Measurements from ENCODE around the gene DAD1. TPM values are rescaled to one million over a fixed set of nuclear protein-coding genes. Genes with fewer than 3 reads are reported as not detected.
A peak's percentile ranks its signal among the peaks of the same experiment; 100 is the strongest.
"Not testable (repeated sequence)": the region's sequence is repeated elsewhere in the genome, so short reads cannot be mapped to it uniquely, and the experiment has no call there.

Gene DAD1
- total RNA-seq, 2 experiments from 2014 or later: 265 to 302 TPM

- CTCF ChIA-PET: interaction anchor here (0.7 to 3.8 kb wide), 8 partner anchors 8 to 628 kb away, joined by 3 to 18 read pairs (median 8); no protein-coding TSS in a partner anchor
- POLR2A ChIA-PET: interaction anchor here (1.1 to 1.9 kb wide), 6 partner anchors 9 to 40 kb away, joined by 3 to 13 read pairs (median 6); no protein-coding TSS in a partner anchor
- Mint-ChIP-seq H3K27ac (peak overlapping the region; percentile 99), H3K4me1 (peaks cover 95% of the 10 kb centered on the region), H3K9me3 (ENCODE audit: low read depth) (no peaks in the 10 kb centered on the region), H3K4me3 (peak overlapping the region; percentile 84), H3K27me3 (no peaks in the 10 kb centered on the region), H3K36me3 (ENCODE audit: low read depth) (peaks cover 96% of the 10 kb centered on the region)
- ATAC-seq (no peak), DNase-seq (no peak)
- intact Hi-C loops (cut with DNase I, micrococcal nuclease): loop anchor here in 1 of 2 experiments (1.0 kb wide), 1 partner anchor 9 kb away; no protein-coding TSS in a partner anchor
These were observed 42.3 kb downstream of the DAD1 start for GRCh38 chr14:22546722-22547071.

GRCh38 chr14:22545842-22546721, 42.9 kb downstream of the DAD1 start:
- peak overlapping the region; percentile 84 for H3K4me3 Mint-ChIP-seq
- H3K27ac Mint-ChIP-seq: peak overlapping the region; percentile 99
- ChIA-PET POLR2A (interaction anchor here (0.6 to 1.9 kb wide), 6 partner anchors 9 to 369 kb away, joined by 3 to 13 read pairs (median 6); no protein-coding TSS in a partner anchor), CTCF (interaction anchor here (0.7 to 3.8 kb wide), 11 partner anchors 8 to 629 kb away, joined by 3 to 18 read pairs (median 7); no protein-coding TSS in a partner anchor)
- H3K9me3 Mint-ChIP-seq (ENCODE audit: low read depth): no peaks in the 10 kb centered on the region
- H3K36me3 Mint-ChIP-seq (ENCODE audit: low read depth): peaks cover 96% of the 10 kb centered on the region
- intact Hi-C loops (cut with DNase I, micrococcal nuclease): loop anchor here in 1 of 2 experiments (1.0 kb wide), 1 partner anchor 9 kb away; no protein-coding TSS in a partner anchor
- no peak for ATAC-seq
- DNase-seq: peak; percentile 63
- no peaks in the 10 kb centered on the region for H3K27me3 Mint-ChIP-seq
- H3K4me1 Mint-ChIP-seq: peaks cover 95% of the 10 kb centered on the region

GRCh38 chr14:22544881-22545420, 44.1 kb downstream of the DAD1 start:
- peaks cover 95% of the 10 kb centered on the region for H3K4me1 Mint-ChIP-seq
- H3K36me3 Mint-ChIP-seq (ENCODE audit: low read depth): peaks cover 96% of the 10 kb centered on the region
- intact Hi-C loops (cut with DNase I, micrococcal nuclease): no loop called here
- ChIA-PET POLR2A (interaction anchor here (1.1 to 1.4 kb wide), 2 partner anchors 9 to 11 kb away, joined by 3 to 4 read pairs; no protein-coding TSS in a partner anchor), CTCF (interaction anchor here (0.7 to 3.8 kb wide), 9 partner anchors 7 to 811 kb away, joined by 3 to 18 read pairs (median 6); no protein-coding TSS in a partner anchor)
- no peaks in the 10 kb centered on the region for H3K9me3 Mint-ChIP-seq (ENCODE audit: low read depth)
- H3K27me3 Mint-ChIP-seq: no peaks in the 10 kb centered on the region
- ATAC-seq: no peak
- H3K27ac Mint-ChIP-seq: peak overlapping the region; percentile 99
- peak; percentile 30 for DNase-seq
- H3K4me3 Mint-ChIP-seq: peak overlapping the region; percentile 84

GRCh38 chr14:22544406-22544805, 44.6 kb downstream of the DAD1 start:
- Mint-ChIP-seq H3K27me3 (no peaks in the 10 kb centered on the region), H3K36me3 (ENCODE audit: low read depth) (peaks cover 96% of the 10 kb centered on the region), H3K27ac (peak overlapping the region; percentile 99), H3K4me3 (peak overlapping the region; percentile 84), H3K9me3 (ENCODE audit: low read depth) (no peaks in the 10 kb centered on the region), H3K4me1 (peaks cover 95% of the 10 kb centered on the region)
- DNase-seq (no peak), ATAC-seq (no peak)
- ChIA-PET POLR2A (no interaction called here), CTCF (interaction anchor here (0.7 to 2.6 kb wide), 6 partner anchors 11 to 810 kb away, joined by 3 to 17 read pairs (median 5); no protein-coding TSS in a partner anchor)
- intact Hi-C loops (cut with DNase I, micrococcal nuclease): no loop called here

- CTCF ChIA-PET: interaction anchor here (2.7 kb wide), 1 partner anchor 11 kb away, joined by 16 read pairs; no protein-coding TSS in a partner anchor
- peak overlapping the region; percentile 84 for H3K4me3 Mint-ChIP-seq
- H3K36me3 Mint-ChIP-seq (ENCODE audit: low read depth): peaks cover 96% of the 10 kb centered on the region
- ATAC-seq: peak; percentile 9
- H3K27me3 Mint-ChIP-seq; H3K9me3 Mint-ChIP-seq (ENCODE audit: low read depth); intact Hi-C loops (cut with DNase I, micrococcal nuclease); POLR2A ChIA-PET: not testable (repeated sequence)
- H3K4me1 Mint-ChIP-seq: peaks cover 95% of the 10 kb centered on the region
- peak overlapping the region; percentile 99 for H3K27ac Mint-ChIP-seq
- peak; percentile 54 for DNase-seq
These were observed 45.3 kb downstream of the DAD1 start for GRCh38 chr14:22543570-22544357.

- H3K36me3 Mint-ChIP-seq (ENCODE audit: low read depth): peaks cover 98% of the 10 kb centered on the region
- intact Hi-C loops (cut with DNase I, micrococcal nuclease): no loop called here
These were observed 46.7 kb downstream of the DAD1 start for GRCh38 chr14:22542360-22542759.

GRCh38 chr14:22541721-22542120, 47.3 kb downstream of the DAD1 start:
- ChIA-PET CTCF (interaction anchor here (0.6 to 3.7 kb wide), 14 partner anchors 9 to 1692 kb away, joined by 3 to 23 read pairs (median 4); no protein-coding TSS in a partner anchor), POLR2A (interaction anchor here (0.6 to 2.5 kb wide), 6 partner anchors 11 to 689 kb away, joined by 3 to 12 read pairs (median 3); no protein-coding TSS in a partner anchor)
- DNase-seq (peak; percentile 25), ATAC-seq (no peak)
- peak overlapping the region; percentile 84 for H3K4me3 Mint-ChIP-seq
- H3K4me1 Mint-ChIP-seq: peaks cover 97% of the 10 kb centered on the region
- H3K27me3 Mint-ChIP-seq: no peaks in the 10 kb centered on the region
- intact Hi-C loops (cut with DNase I, micrococcal nuclease): loop anchor here in 1 of 2 experiments (1.0 kb wide), 1 partner anchor 9 kb away; no protein-coding TSS in a partner anchor
- no peaks in the 10 kb centered on the region for H3K9me3 Mint-ChIP-seq (ENCODE audit: low read depth)
- H3K27ac Mint-ChIP-seq: peak overlapping the region; percentile 99
- peaks cover 98% of the 10 kb centered on the region for H3K36me3 Mint-ChIP-seq (ENCODE audit: low read depth)

More at GRCh38 chr14:22542360-22542759, 46.7 kb downstream of the DAD1 start:
- Mint-ChIP-seq H3K27me3 (no peaks in the 10 kb centered on the region), H3K27ac (peak overlapping the region; percentile 99), H3K4me1 (peaks cover 97% of the 10 kb centered on the region), H3K4me3 (peak overlapping the region; percentile 84), H3K9me3 (ENCODE audit: low read depth) (no peaks in the 10 kb centered on the region)
- DNase-seq: no peak
- ChIA-PET CTCF (interaction anchor here (0.6 to 3.7 kb wide), 15 partner anchors 10 to 1691 kb away, joined by 3 to 23 read pairs (median 4); no protein-coding TSS in a partner anchor), POLR2A (interaction anchor here (0.6 to 2.5 kb wide), 5 partner anchors 14 to 690 kb away, joined by 3 to 12 read pairs (median 3); no protein-coding TSS in a partner anchor)
- no peak for ATAC-seq

GRCh38 chr14:22540811-22541360, 48.1 kb downstream of the DAD1 start:
- peak; percentile 37 for DNase-seq
- Mint-ChIP-seq H3K4me3 (peak overlapping the region; percentile 84), H3K27me3 (no peaks in the 10 kb centered on the region), H3K4me1 (peaks cover 95% of the 10 kb centered on the region), H3K36me3 (ENCODE audit: low read depth) (peaks cover 98% of the 10 kb centered on the region), H3K27ac (peak overlapping the region; percentile 99), H3K9me3 (ENCODE audit: low read depth) (no peaks in the 10 kb centered on the region)
- peak; percentile 9 for ATAC-seq
- intact Hi-C loops (cut with DNase I, micrococcal nuclease): loop anchor here in 1 of 2 experiments (1.0 kb wide), 1 partner anchor 9 kb away; no protein-coding TSS in a partner anchor
- ChIA-PET CTCF (interaction anchor here (0.7 to 4.8 kb wide), 11 partner anchors 8 to 544 kb away, joined by 3 to 38 read pairs (median 4); no protein-coding TSS in a partner anchor), POLR2A (interaction anchor here (0.5 to 2.5 kb wide), 7 partner anchors 9 to 542 kb away, joined by 3 to 12 read pairs (median 3); no protein-coding TSS in a partner anchor)

GRCh38 chr14:22540293-22540692, 48.7 kb downstream of the DAD1 start:
- Mint-ChIP-seq H3K4me1 (peaks cover 94% of the 10 kb centered on the region), H3K36me3 (ENCODE audit: low read depth) (peaks cover 96% of the 10 kb centered on the region), H3K4me3 (peak overlapping the region; percentile 84), H3K9me3 (ENCODE audit: low read depth) (no peaks in the 10 kb centered on the region), H3K27me3 (no peaks in the 10 kb centered on the region), H3K27ac (peak overlapping the region; percentile 99)
- no peak for ATAC-seq
- ChIA-PET POLR2A (interaction anchor here (0.5 to 2.5 kb wide), 7 partner anchors 9 to 899 kb away, joined by 3 to 12 read pairs (median 4); no protein-coding TSS in a partner anchor), CTCF (interaction anchor here (0.9 to 4.8 kb wide), 10 partner anchors 11 to 49 kb away, joined by 3 to 38 read pairs (median 5); no protein-coding TSS in a partner anchor)
- DNase-seq: no peak
- intact Hi-C loops (cut with DNase I, micrococcal nuclease): no loop called here

GRCh38 chr14:22539831-22540230, 49.2 kb downstream of the DAD1 start:
- peaks cover 94% of the 10 kb centered on the region for H3K4me1 Mint-ChIP-seq
- ATAC-seq (peak; percentile 10), DNase-seq (peak; percentile 56)
- H3K9me3 Mint-ChIP-seq (ENCODE audit: low read depth): no peaks in the 10 kb centered on the region
- H3K4me3 Mint-ChIP-seq: peak overlapping the region; percentile 84
- H3K27me3 Mint-ChIP-seq: no peaks in the 10 kb centered on the region
- H3K36me3 Mint-ChIP-seq (ENCODE audit: low read depth): peaks cover 96% of the 10 kb centered on the region
- peak overlapping the region; percentile 99 for H3K27ac Mint-ChIP-seq
- CTCF ChIA-PET: interaction anchor here (0.9 to 4.8 kb wide), 8 partner anchors 11 to 49 kb away, joined by 3 to 38 read pairs (median 5); no protein-coding TSS in a partner anchor
- intact Hi-C loops (cut with DNase I, micrococcal nuclease): loop anchor here in 1 of 2 experiments (5.0 kb wide), 1 partner anchor 818 kb away; no protein-coding TSS in a partner anchor
- POLR2A ChIA-PET: interaction anchor here (0.7 to 2.1 kb wide), 3 partner anchors 13 to 899 kb away, joined by 3 to 8 read pairs (median 4); no protein-coding TSS in a partner anchor
